ENCODE data around the gene PAPLN.
A peak's percentile ranks its signal among the peaks of the same experiment; 100 is the strongest.

Gene PAPLN

DNA sequence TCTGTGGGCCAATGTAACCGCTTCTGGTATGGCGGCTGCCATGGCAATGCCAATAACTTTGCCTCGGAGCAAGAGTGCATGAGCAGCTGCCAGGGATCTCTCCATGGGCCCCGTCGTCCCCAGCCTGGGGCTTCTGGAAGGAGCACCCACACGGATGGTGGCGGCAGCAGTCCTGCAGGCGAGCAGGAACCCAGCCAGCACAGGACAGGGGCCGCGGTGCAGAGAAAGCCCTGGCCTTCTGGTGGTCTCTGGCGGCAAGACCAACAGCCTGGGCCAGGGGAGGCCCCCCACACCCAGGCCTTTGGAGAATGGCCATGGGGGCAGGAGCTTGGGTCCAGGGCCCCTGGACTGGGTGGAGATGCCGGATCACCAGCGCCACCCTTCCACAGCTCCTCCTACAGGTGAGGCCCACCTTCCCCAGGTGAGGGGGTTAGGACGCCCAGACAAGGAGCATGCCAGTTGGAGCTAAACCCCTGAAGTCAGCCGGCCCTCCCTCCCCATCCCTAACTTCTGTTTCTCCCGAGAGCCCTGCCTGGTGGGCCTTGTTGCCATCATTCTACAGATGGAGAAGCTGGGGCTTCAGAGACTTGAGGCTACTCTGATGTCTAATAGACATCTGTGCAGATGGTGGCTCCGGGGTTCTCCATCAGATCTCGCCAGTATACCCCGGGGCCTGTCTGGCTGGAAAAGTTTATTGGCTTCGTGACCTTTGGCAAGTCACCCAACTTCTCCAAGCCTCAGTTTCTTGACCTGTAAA, 25.3 kb downstream of the PAPLN start:
- DNase-seq, result no peak

DNA sequence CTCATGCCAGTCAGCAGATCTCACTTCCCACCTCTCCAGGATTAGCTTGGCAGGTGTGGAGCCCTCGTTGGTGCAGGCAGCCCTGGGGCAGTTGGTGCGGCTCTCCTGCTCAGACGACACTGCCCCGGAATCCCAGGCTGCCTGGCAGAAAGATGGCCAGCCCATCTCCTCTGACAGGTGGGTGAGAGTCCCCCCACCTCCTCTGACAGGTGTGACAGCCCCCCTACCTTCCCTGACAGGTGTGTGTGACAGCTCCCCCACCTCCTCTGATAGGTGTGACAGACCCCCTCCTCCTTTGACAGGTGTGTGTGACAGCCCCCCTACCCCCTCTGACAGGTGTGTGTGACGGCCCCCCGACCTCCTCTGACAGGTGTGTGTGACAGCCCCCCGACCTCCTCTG, 26.3 kb downstream of the PAPLN start:
- DNase-seq, result no peak

DNA sequence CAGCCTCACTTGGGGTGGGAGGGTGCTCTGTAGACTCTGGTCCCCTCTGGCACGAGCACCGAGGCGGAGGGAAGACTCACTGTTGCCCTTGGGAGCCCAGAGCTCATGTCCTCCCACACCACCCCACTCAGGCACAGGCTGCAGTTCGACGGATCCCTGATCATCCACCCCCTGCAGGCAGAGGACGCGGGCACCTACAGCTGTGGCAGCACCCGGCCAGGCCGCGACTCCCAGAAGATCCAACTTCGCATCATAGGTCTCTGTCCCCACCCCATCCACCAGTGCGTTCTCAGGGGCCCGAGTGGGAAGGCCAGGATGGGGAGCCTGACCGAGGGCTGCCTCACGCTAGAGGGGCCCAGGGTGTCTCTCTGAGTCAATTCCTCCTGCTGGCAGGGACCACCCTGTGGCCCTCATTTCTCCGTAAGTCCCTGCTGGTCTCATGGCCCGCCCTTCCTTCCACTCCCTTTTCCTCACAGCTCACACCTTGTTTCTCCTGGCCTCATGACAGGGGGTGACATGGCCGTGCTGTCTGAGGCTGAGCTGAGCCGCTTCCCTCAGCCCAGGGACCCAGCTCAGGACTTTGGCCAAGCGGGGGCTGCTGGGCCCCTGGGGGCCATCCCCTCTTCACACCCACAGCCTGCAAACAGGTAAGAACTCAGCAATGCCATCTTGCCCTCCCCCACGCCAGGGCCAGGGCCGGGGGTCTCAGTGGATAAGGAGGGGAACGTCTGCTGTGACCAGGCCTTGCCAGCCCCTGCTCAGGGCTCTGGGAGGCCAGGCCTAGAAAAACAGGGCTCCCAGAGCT, 27.0 kb downstream of the PAPLN start:
- DNase-seq, result no peak

DNA sequence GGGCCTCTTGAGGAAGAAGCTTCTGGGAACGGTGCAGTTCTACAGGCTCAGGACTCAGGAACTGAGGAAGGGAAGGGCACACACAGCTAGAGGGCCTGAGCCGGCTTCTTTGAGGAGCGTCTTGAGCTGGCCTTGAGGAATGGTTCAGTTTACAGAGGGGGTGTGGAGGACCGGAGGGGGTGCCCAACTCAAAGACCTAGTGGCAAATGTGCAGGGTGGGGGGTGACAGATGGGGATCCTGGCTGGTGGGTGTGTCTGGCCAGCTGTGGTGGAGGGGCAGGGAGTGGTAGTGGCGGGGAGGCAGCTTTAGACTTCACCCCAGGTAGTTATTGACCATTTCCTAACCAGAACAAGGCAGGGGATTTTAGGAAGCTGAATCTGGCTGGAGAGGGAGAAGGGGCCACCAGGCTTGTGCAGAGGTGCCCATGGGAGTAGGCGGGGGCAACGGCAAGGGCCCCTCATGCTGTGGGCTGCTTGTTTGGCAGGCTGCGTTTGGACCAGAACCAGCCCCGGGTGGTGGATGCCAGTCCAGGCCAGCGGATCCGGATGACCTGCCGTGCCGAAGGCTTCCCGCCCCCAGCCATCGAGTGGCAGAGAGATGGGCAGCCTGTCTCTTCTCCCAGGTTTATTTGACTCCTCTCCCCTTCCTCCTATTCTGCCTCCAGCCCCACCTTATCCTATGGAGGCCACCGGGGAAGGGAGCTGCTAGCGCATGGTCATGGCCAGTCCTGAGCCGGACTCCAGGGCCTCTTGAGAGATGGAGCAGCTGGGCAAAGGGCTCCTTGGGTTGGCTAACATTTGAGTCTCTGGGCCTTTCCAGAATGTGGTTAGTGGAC, 27.8 kb downstream of the PAPLN start:
- no peak for DNase-seq

DNA sequence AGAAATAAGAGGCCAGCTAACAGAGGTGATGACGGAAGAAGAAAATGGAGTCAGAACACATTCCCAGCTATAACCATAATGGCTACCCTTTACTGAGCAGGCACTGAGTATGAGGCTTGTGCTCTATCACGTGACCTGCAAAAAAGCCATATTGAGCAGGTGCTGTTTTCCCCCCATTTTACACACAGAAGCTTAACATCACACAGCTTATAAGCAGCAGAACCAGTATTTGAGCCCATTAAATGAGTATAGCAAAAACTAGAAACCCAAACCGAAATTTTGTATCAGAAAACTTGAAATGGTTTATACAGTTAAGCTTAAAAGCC, 28.4 kb downstream of the PAPLN start:
- DNase-seq, result no peak

DNA sequence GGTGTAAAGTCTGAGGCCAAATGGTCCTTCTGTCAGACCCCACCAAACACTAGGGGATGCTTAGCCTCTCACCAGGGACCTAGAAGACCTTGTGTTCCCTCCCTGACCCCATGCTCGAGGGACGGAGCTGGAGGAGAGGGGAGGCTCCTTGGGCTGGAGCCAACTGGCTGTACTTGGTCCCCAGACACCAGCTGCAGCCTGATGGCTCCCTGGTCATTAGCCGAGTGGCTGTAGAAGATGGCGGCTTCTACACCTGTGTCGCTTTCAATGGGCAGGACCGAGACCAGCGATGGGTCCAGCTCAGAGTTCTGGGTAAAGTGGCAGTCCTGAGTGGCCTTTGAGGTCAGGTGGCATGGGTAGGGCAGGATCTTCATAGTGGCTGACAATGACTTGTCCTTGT, 29.0 kb downstream of the PAPLN start:
- no peak for DNase-seq

DNA sequence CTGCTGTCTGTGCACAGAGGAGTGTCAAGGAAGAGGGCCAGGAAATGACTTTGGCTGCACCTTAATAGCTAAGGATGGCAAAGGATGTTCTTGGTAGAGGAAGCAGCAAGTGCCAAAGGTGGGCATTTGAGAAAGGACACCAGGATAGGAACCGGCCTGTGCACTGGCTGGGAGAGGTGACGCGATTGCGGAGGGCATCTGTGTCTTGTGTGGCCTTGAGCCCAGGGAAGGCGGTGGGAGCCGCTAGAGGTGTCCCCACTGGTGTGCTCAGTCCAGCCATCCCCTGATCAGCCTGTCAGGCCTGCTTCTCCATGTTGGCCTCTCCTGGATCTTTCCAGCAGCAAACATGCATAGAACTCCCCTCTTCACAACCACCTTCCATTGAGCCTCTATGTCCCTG, 30.2 kb downstream of the PAPLN start:
- DNase-seq, result no peak

DNA sequence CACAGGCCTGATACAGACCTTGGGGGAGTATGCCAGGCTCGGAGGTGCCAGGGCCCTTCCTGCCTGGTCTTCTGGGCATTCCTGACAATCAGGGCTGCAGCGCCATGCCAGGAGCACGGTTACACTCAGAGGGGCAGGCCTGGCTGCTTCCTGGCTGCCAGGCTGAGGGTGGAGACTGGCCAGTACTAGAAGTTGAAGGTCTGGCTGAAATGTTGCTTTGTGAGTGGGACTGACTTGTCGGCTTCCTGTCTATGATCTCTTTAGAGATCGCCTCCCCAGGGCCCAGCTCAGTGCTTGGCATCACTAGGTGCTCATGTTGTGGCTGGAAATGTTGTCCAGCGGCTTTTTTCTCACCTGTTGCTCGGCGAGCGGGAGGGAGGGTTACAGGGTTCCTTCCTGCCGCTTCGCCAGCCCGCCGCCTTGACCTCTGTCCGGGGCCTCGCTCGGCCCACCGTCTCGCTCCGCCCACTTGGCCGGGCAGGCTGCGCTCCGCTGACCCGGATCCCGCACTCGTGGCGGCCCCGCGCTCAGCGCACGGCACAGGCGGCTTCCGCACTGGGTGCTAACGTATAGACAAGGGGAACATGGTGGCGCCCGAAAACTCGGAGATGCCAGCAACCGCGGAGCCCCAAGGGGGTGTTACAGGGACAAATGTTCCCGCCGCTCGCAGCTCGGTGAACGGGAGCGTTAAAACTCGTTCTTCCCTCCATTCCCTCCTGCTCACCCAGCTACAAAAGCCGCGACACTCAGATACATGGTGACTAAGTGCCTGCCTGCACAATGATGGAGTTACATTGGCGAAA, 32.6 kb downstream of the PAPLN start:
- DNase-seq, result peak in 1 of 2 donors; percentile 19

DNA sequence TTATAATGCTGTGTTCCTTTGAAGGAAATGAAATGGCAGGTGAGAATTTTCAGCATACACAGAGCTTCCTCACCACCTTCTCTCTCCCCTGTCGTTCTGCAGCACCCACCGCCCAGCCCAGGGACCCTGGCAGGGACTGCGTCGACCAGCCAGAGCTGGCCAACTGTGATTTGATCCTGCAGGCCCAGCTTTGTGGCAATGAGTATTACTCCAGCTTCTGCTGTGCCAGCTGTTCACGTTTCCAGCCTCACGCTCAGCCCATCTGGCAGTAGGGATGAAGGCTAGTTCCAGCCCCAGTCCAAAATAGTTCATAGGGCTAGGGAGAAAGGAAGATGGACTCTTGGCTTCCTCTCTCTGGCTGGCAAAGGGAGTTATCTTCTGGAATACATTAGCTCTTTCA, 35.1 kb downstream of the PAPLN start:
- no peak for DNase-seq

DNA sequence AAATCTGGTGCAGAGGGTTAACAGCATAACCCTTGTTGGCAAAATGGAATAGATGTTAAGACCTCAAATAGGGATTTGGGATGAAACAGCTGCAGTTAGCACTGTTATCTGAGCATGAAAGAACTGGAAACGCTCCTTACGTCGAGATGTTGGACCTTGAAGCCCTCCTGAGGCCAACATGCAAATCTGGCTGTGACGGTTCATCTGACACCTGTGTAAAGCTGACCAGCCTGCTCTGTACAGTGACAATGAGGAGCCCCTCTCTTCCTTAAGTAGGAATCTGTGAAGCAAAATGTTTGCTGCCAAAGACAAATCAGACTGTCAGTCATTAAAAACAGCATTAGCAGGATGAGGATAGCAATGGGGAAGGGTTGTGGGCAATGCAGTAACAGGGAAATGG, 36.5 kb downstream of the PAPLN start:
- DNase-seq, result no peak

DNA sequence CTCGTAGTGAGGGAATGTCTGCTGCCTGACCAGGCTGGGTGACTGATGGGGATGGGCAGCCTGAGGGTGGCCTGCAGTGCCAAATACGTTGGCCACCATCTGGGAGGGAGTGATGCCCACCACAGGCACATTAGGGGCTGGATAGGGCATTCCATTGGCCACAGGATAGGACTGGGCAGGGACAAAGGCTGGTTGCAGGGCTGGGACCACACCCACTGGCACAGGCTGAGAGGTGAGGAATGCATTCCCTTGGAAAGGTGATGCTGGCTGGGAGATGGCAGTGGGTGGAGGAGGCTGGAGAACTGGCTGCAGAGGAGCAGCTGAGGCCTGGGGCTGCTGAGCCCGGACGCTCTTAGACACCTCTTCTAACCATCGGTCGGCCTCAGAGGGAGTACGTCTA, 39.5 kb downstream of the PAPLN start:
- DNase-seq, result no peak

DNA sequence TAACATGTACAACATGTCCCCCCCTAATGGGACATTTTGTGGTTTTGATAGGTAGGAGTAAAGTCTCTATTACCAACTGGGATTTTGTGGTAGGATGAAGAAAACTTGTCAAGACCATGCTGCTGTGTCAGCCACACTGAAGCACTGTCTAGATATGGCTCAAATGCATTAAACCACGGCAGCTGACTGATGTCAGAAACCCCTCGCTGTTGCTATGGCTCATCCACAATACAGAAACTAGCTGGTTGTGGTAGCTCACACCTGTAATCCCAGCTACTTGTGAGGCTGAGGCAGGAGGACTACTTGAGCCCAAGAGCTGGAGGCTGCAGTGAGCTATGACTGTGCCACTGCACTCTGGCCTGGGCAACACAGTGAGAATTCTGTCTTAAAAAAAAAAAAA, 40.1 kb downstream of the PAPLN start:
- DNase-seq, result no peak

DNA sequence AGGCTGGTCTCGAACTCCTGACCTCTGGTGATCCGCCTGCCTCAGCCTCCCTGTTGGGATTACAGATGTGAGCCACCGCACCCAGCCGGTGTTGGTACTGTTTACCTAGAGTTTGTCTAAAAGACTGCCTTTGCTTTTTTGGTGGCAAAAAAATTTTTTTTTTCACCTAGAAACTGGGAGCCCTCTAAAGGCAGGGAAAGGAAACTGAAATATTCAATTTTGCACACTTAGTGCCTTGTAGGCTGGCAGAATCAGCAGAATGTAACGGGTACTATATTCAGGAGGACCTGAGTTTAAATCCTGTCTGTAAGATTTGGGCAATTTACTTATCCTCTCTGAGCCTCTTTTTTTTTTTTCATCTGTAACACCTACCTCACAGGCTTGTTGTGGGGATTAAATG, 43.6 kb downstream of the PAPLN start:
- no peak for DNase-seq

DNA sequence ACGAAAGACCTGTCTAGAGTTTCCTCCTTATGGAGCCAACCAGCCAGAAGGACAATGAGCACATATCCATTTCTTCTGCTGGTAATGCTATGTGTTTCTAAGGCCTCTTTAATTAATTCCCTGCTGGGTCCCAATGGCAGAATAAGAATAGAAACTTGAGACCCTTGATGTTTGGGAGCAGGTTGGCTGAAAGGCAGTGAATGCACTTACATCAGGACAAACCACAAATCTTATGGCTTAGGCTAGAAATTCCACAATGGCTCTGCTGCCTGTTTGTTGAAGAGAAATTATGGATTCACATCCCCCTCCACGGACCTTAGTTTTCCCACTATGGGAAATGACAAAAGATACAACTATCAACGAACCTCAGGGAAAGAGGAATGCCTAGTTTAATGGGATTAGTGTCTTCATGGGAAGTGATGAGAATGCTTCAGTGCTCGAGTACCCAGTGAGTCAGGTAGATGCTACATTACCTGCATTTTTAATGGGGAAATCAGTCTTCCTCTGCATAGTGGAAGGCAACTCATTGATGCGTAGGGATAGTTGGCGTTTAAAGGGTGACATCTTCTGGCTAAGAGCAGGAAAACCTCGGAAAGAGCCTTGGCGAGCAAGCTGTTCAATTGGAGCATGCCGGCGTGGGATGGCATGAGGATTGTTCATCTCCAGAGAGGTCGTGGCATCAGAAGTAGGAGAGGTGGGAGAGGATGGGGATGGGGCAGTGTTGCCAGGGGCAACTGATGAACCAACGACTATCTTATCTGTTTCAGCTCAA, 46.5 kb downstream of the PAPLN start:
- DNase-seq, result no peak

DNA sequence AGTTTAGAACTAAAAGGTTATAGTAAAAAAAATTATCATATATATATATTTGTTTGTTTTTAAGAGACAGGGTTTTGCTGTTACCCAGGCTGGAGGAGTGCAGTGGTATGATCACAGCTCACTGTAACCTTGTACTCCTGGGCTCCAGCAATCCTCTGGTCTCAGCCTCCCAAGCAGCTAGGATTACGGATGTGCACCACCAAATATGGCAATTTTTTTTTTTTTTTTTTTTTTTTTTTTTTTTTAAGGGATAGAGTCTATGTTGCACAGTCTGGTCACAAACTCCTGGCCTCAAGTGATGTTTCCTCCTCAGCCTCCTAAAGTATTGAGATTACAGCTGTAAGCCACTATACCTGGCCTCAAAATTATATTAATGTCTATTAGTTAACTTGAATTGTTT, 48.7 kb downstream of the PAPLN start:
- DNase-seq, result no peak

DNA sequence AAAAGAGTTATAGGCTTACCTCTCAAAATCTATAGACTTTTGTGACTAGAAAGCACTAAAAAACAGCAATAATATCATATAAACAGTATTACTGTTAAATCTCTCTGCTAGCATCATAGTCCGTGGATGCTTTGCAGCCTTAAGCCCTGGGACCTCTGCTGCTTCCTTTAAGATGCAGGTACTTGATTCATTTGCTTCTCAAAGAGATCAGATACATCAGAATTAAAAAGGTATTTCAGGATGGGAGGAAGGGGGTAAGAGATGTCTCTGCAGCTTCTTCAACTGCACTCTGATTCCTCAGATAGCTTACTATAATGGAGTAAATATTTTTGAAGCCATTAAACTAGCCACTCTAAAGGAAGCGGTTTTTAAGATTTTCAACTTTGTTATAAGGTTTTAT, 49.3 kb downstream of the PAPLN start:
- DNase-seq, result no peak

DNA sequence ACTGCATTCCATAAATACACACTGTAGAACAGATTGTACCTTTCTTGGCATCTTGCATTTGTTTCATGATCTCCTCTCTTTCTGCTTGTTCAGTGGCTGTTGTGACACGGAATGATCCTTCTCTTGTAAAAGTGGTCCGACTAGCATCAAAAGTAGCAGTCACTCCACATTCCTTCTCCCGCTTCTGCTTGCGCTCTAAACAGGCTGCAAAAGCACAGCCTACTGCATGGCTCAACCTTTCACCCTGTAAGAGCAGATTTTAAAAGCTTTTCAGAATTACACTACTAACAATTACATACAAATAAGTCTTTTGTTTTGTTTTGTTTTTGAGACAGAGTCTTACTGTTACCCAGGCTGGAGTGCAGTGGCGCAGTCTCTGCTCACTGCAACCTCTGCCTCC, 49.8 kb downstream of the PAPLN start:
- no peak for DNase-seq

DNA sequence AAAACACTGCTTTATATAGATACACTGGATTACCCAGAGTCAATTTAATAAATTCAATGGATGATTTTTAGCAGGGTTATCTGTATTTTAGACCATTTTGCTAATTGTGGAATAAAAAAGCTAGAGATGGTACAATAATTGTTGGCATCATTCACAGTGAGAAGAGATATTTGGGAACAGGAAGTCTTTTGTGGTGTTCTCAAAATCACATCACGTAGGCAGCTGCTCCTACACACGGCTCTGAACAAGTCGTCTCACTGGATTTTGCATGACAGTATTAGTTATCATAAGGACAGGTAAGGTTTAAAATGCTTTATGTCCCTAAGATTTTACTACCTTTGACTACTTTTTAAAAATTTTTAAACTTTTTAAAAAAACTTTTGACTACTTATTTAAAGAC, 52.0 kb downstream of the PAPLN start:
- peak in 1 of 2 donors; percentile 36 for DNase-seq

DNA sequence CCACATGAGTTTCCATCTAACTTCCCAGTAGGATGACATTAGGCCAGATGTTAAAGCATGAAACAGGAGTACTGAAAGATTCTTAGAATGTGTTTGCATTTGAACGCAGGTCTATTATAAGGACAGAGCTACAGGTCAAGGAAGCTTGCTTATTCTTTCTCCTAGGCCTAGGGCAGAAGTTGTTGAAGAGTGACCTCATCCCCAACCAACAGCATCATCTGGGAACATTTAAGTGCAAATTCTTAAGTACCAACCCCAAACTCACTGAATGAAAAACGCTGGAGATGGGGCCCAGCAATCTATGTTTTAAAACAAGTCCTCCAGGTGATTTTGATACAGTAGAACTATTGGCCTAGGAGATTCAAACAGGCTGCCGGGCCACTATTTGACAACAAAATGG, 52.4 kb downstream of the PAPLN start:
- DNase-seq, result no peak

DNA sequence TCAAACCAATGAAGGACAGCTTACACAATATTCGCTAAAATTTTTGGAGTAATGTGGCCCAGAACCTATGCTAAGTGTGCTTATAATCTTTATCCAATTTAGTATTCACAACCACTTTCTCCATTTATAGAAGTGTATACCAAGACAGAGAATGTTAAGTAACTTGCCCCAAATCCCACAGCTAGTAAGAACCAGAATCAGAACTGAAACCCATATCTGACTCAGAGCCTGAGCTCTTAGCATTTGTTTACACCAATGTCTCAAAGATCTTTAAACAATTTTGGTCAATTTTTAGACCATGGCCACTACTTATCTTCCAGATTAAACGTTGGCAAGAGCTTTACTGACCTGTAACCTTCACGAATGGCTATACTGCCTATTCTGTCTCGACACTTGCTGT, 53.0 kb downstream of the PAPLN start:
- DNase-seq, result no peak

DNA sequence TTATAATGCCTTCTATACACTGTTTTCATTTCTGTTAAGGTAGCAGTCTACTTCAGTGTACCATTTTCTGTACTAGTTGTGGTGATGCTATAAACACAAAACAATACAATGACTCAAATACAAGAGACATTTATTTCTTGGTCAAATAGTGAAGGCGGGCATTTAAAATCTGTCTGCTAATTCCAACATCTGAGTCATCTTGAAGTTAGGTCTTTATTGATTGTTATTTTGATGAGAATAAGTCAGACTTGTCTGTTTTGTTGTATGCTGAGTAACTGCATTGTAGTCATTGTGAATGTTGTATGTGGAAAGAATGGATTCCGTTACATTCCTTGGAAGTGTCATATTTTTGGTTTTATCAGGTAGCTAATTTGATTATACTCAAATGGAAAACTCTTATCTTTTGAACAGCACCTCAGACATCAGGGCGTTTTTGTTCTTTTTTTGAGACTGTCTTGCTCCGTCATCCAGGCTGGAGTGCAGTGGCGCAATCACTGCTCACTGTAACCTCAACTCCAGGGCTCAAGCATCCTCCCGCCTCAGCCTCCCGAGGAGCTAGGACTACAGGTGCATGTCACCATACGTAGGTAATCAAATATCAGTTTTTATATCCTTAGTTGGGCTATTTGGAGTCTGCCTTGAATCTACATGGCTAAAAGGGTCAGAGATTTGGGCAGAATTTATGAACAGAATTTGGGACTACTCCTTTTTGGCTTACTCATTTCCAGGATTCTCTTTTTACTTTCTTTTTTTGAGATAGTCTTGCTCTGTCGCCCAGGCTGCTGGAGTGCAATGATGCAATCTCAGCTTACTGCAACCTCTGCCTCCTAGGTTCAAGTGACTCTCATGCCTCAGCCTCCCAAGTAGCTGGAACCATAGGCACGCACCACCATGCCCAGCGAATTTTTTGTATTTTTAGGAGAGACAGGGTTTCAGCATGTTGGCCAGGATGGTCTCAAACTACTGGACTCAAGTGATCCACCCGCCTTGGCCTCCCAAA, 56.8 kb downstream of the PAPLN start:
- DNase-seq, result no peak
